ENCODE results near the gene SLC6A3.

GRCh38 chr5:1415626-1416360 lies 29.4 kb downstream of the SLC6A3 start:
- TF ChIP-seq TP53 (CRISPR knock-in tag; conservative IDR thresholded peaks at IDR 0.05) (no peak), ZSCAN21 (CRISPR knock-in tag; IDR thresholded peaks at IDR 0.05; ENCODE audit: borderline replicate concordance) (no peak), GMEB1 (CRISPR knock-in tag; IDR thresholded peaks at IDR 0.05; ENCODE audit: borderline replicate concordance) (no peak)
- TF ChIP-seq, protein P1, sequence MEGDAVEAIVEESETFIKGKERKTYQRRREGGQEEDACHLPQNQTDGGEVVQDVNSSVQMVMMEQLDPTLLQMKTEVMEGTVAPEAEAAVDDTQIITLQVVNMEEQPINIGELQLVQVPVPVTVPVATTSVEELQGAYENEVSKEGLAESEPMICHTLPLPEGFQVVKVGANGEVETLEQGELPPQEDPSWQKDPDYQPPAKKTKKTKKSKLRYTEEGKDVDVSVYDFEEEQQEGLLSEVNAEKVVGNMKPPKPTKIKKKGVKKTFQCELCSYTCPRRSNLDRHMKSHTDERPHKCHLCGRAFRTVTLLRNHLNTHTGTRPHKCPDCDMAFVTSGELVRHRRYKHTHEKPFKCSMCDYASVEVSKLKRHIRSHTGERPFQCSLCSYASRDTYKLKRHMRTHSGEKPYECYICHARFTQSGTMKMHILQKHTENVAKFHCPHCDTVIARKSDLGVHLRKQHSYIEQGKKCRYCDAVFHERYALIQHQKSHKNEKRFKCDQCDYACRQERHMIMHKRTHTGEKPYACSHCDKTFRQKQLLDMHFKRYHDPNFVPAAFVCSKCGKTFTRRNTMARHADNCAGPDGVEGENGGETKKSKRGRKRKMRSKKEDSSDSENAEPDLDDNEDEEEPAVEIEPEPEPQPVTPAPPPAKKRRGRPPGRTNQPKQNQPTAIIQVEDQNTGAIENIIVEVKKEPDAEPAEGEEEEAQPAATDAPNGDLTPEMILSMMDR (CRISPR knock-in tag; IDR thresholded peaks at IDR 0.05), result no peak
